RPMI8226 (cell line): ENCODE data around the gene NFIA.

Source experiments
- DNase-seq: peaks from one replicate; pipeline ENCODE4 v3.0.0-alpha.2; 2015

NFIA gene

DNA sequence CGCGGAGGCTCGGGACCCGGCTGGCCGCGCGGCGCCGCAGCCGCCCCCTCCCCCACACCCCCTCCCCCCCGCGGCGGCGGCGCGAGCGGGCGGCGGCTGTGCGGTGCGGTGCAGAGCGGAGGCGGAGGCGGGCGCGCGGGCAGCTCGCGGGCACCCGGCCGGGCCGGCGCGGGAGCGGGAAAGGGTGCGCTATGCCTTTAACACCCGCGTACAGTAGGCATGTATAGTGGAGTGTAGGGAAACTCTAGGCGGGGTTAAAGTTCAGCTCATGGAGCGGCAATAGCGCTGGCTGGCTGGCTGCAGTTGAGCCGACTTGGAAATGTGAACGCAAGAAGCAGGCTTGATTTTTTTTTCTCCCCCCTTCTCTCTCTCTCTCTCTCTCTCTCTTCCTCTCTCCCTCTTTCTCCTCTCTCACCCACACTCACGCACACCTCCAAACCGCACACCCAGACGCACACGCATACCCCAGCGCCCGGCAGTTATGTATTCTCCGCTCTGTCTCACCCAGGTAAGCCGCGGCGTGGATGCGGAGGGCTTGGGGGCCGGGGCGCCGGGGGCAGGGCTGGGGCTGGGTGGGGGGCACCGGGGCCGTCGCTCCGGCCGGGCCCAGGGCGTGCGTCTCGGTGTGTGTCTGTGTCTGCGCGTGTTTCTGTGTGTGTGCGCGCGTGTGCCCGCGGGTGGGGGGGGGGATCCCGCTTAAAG lies at the start of gene NFIA:
Gene NFIA, plus strand, starts transcription at position 251 of the 702 bp plus-strand sequence.
- DNase-seq = peak; percentile 77

DNA sequence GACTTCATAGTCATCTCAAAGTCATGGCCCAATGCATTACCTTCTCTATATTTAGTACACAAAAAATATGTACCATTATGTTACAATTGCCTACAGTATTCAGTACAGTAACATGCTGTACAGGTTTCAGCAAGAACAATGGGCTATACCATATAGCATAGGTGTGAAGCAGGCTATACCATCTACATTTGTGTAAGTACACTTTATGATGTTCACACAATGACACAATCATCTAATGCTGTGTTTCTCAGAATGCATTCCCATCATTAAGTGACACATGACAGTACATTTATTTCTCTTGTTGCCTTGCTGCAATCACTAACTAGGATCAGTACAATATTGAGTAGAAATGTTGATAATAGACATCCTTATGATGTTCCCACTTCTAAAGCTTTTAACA lies 46.5 kb upstream of the NFIA start:
- DNase-seq = no peak

DNA sequence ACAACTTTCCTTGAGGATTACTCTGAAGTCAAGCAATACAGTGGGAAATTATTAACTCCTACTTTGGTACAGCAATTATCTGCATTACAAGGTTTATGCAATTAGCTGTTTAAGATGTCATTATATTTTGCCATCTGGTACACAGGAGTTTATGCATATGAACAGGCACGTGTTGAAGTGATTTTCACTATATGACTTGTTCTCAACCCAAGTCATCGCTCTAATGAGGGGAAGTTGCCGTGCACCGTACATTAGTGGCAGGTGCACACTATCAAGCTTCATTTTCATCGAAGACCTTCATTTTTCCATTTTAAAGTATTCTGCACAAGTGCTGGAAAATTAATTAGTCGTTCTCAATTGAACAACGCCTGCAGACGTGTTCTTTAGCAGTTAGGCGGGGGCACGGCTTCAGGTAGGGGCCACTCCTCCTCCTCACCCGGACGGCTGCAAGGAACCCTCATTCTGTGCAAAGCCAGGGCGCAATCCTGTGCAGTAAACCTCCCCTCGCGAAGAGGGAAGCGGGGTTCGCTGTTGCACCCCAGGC lies 39.8 kb upstream of the NFIA start:
- DNase-seq = no peak

DNA sequence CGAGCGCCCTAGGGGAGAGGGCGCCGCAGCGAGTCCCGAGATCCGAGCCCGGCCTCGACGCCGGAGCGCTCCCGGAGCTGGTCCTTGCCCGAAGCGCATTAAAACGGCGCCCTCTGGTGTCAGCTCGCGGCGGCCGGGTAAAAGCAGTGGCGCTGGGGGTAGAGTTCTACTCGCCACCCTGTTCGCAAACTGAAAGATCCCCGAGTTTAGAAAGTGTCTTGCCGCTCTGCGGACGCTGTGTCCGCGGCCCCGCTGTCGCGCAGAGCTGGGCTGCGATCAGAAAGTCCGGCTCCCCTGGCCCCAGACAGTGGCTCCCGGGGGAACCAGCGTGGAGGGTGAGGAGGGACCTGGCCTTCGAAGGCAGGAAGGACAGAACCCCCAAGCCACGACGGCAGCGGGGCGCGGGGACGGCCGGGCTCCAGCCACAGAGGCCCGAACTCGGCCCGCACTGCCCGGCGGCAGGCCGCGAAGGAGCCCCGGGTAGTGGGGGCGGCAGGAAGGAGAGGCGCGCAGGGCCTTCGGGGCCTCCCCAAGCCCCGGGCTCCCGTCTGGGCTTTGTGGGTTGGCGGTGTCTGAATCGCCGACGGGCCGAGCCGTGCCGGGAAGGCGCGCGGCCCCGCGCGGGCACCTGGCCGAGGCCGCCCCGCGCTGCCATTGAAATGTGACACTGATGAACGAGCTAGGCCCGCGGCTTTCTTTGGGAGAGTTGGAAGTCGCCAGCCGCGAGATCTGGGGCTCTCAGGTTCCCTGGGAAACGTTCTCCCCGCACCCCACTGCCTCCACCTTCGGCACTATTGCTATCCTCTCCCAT lies 39.1 kb upstream of the NFIA start:
- DNase-seq = peak; percentile 88

DNA sequence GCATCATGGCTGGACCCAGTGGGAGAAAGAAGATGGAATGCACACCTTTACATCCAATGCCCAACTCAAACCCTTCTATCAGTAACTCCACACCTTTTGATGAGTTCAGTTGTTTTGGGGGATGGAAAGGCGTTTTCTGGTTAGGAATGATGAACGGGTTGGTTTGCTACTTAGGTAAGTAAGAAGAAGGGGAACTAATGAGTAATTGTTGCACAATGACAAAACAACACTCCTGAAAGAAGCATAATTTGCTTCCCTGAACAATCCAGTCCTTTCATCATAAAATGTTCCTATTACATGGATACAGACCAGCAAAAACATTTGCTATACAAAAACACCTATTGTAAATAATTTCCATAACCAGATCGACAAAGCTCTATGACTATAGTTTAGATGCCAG lies 35.9 kb upstream of the NFIA start:
- DNase-seq = no peak

DNA sequence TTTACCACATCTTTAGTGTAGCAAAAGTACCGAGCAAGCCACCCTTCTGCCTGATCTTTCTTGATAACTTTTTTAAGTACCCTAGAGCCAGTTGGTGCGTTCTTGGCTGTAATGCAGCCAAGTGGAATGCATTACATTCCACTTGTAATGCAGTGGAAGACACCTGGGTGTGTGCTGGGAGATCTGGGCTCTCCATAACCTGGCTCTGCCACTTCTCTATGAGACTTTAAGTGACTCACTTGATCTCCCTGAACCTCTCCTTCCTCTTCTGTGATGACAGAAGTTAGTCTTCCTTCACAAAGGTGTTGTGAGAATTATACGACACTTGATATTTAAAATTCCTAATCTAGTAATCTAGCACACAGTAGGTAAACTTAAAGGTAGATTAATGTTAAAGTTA lies 35.3 kb upstream of the NFIA start:
- no peak for DNase-seq

DNA sequence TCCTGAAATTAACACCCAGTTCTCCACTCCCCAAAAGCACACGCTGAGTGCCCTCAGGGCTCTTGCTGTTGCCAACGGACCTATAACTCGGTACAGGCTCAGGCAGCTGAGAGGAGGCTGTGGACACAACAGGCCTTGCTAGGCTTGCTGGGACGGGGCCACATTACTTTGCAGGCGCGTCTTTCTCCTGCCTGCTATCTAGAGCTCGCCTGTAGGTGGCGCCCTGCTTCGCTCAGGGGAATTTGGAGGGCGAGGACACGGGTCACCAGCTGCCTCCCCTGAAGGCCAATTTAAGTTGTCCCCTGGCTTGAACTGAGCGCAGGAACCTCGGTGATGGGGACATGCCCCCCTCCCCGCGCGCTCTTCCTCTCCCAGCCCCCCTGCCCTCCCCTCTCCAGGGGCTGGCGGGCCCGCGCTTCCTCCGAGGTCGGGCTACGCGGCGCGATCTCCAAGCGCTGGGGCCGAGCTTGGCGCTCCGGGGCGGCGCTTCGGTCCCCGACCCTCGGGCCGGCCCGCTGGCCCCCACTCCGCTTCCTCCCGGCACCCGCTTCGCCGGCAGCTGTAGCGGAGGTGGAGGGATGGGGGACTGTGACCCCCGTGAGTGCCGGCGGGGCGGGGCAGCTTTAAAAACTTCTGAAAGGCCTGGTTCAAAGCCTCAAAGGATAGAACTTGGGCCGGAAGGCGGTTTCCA lies 32.4 kb upstream of the NFIA start:
- DNase-seq = peak; percentile 92

DNA sequence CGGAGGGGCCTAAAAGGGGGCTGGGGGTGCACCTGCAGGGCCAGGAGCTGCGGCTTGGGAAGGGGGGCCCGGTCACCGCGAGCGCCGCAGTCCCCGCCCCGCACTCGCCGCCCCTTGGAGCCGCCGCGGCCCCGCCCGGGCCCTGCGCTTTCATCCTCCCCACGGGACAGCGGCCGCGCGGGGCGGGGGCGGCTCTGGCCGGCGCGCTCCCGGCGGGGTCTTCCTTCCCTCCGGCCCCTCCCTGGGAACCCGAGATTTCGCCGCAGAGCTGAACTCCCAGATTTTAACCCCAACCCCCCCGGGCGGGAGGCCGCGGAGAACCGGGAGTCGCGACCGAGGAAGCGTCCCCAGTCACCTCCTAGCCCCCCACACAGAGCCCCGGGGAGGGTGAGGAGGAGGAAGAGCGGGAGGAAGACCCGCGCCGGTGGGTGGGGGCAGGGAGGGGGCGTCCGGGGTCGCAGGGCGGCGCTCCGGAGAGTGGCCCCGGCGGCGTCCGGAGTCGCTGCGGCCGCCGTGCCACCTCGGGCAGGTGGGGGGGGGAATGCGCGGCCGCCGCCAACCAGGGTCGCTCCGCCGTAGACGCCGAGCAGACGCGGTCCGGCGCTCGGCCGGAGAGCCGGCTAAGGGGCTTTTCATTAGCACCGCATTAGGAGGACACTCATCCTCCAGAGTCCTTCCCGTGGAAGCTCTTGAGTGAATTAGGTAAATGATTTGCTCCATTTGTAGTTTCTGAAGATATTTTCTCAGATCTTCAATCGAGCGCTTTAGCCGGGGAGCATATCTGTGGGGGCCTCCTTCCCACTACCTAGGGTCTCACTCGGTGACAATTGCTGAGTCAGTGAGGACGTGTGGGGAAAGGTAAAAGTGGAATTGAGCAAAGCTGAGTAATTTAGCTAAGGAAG lies 31.6 kb upstream of the NFIA start:
- DNase-seq = no peak

DNA sequence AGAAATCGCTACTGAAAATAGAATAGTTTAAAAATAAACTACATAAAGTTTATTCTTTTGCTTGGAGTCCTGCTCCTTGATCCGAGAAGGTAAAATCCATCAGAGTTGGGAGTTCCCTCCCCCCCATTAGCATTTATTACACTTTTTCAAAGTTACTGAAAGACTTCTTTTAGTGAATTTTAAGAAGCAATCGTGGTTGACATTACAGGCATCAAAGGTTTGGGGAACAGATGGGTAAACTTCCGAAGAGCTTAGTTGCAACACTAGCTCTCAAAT lies 31.0 kb upstream of the NFIA start:
- DNase-seq = no peak

DNA sequence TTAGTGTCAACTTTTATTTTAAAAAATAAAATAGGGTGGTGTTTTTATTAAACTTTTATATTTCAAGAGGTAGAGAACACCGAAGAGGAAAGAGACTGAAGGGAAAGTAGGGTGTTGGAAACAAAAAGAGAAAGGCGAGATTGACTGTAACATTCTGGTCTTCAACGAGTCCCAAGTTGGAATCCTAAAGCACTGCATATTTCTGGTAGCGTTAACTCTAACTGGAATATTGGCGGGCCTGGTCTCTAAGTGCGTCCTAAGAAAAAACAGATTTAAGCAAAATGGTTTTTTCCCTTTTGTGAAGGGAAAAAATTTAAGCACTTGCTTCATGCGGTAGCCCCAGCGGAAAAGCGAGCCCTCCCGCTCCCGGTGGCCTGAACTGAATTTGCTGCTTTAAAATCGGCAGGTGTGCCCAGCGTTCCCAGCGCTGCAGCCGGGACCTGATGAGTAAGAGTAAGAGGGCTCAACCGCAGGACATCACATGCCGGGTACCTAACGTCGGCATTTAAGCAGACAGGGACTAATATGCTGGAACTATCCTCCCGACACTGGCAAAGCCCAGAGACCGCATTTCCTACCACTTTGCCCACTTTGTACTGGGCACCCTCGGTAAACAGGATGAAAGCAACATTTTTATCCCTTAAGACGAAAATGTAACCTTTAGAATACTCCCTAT lies 30.5 kb upstream of the NFIA start:
- DNase-seq = no peak

DNA sequence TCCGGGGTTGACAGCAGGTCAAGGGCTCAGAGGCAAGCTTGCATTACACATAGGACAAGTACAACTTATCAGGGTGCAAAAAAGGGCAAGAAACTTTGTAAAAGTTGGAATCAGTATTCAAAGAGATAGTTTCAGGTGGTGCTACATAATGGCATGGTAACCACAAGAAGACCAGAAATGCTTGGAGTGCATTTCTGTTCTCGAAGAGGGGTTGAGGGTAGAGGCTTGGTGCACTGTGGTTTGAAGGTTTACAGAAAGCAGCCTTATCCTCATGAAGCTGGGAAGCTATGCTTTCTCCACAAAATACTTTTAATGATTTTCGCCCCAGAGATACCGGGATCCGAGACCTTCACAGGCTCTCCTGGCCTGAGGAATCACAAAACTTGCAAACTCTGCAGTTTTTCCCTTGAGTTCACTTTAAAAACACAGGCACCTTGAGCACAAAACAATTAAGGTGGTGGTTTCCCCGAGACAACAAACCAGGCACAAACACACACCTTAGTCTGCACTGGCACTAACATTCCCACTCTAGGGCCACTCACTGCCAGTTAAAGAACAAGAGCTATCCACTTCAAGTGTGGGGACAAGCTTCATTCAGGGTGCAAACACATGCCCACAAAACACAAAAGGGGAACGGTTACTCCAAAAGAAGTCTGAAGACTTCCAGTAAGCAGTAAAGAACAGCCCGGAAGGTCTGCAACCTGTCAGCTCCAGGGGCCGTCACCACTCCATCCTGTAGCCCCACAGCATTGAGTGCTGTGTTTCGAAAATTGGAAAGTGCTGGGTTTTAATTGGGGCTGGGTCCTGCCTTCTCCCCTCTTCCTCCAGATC lies 29.8 kb upstream of the NFIA start:
- DNase-seq = peak; percentile 66

DNA sequence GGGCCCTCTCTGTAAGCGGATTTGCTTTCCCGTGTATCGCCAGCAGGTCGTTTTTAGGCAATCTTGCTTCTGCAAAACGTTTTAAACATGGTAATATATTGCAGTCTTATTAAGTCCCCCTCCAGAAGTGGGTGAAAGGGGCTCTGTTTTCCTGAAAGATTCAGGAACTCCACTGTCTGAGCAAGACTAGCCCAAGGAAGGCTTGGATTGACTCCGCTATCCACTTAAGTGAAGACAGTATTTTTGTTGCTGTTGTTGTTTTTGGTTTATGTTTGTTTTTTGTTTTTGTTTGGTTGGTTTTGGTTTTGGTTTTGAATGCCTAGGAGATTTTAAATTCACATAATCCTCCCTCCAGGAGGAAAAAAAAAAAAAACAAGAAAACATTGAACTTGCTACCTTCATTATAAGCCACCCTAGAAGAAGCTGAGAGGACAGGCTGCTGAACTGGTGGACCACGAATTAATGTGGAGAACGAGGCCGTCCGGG lies 29.1 kb upstream of the NFIA start:
- no peak for DNase-seq

DNA sequence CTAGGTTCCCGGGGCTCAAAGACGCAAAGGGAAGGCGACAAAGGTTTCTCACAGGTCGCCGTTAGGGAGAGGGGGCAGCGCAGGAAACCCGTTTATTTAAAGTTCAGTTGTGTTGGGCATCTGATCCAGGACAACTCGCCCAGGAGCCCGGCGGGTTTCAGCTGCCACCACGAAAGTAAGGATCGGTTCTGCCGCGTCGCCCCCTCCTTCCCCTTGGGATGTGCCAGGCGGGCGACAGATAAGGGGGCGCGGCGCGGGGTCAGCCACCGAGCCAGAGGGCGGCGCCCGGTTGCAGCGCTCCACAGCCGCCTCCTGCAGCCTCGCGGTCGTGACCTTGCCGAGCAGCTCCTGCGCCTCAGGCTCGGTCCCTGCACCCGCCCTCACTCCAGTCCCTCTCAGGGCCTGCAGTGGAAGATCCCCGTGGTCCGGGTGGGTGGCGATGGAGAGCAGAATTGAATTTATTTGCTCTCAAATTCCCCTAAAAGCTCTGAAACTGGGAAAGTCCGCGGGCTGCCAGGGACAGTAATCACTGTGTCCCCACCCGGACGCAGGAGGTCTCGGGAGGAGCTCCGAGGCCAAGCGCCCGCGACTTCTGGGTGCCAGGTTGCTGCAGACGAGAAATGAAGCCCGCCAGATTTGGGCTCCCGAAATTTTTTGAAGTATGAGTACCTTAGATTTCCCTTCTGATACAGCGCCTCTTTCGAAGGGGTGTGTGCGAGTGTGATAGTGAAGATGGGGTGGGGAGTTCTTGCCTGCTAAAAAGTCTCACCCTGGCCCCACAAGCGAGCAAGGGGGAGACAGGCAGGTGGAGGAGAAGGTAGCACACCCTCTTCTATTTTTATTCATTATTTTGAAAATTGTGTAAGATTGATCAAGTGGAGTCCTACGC lies 28.4 kb upstream of the NFIA start:
- DNase-seq = peak; percentile 73

DNA sequence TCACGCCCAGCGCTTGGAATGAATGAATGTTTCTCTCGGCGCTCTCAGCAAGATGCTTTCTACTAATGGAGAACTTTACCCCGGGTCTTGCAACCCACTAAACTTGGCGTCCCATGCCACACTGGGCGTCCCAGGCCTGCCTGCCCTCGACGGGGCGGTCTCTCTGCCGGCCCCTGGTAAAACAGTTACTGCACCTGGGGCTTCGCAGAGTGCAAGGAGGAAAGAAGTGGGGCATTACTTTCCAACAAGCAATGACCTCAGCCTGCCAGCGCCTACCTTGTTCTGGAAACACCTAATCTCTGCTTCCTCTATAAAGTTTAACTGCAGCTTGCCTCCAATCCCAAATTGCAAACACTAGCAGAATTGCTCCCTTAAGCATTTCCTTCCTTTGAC lies 27.8 kb upstream of the NFIA start:
- no peak for DNase-seq

DNA sequence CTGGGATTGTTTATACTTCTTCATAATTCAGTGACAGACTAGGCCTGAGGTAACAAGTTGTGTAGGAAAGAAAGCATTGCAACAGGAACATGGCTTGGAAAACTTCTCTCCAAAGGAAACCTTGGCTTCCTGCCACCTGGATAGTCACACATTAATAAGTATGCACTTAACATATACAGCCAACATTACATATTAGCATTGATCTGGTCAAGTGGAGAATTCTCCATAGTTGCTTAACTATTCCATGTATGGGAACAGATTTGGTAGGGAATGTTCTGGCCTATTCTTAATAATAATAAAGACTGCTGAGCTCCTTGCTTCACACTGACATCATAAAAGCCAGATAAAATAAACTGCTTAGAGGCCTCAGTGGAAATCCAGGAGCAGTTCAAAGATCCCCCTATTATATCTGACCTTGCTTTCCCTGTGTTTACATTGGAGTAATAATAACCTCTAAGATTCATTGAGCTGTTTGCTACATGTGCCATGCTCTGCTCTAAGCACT lies 27.2 kb upstream of the NFIA start:
- DNase-seq = no peak

DNA sequence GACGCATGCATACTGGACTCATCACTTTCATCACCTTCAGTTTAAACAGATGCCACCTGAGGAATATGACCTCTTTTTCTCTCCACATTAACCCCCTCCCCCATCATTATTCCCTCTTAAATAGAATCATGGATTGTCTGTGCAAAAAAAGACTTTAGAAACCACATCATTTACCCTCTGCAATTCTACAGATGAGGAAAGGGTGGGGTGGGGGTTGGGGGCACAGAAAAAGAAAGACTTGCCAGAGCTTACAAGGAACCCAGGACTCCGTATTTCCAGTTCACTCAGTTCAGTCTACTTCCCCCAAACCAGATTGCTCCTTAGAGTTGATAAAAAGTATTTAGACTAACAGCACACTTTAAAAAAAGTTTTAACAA lies 26.2 kb upstream of the NFIA start:
- no peak for DNase-seq

DNA sequence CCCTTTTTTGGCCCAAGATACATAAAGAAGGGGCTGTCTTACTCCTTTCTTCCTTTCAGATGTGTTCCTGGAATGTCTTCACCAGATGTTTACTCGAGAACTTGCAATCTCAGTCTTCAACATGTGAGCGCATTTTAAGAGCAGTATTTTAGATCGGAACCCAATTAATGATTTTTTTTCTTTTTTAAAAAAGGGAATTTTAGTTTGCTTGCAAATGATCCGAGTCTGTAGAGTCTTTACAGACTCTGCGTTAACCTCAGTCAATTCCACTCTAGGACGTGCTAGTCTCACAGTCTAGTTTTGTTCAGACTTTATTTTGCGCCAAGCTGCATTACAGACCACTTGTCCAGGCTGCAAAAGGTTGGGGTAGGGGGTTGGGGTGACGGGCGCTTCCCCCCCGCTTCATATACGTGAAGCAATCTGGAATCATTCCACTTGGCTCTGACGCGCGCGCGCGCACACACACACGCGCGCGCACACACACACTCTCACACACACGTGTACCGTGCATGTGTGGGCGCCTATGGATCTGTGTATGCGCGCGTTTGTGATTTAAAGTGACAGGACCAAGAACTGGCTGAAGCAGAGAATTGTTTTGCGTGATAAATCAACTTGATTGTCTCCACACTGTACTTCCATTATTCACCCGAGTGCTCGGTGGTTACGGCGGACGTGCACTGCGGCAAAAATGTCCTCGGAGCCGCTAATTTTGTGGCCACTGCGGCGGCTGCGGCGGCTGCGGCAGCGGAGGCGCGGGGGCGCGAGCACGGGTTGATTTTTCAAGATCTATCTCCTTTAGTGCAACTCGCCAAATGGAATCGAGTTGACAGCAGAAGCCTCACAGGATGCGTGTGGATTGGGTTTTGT lies 25.6 kb upstream of the NFIA start:
- DNase-seq = peak; percentile 81

DNA sequence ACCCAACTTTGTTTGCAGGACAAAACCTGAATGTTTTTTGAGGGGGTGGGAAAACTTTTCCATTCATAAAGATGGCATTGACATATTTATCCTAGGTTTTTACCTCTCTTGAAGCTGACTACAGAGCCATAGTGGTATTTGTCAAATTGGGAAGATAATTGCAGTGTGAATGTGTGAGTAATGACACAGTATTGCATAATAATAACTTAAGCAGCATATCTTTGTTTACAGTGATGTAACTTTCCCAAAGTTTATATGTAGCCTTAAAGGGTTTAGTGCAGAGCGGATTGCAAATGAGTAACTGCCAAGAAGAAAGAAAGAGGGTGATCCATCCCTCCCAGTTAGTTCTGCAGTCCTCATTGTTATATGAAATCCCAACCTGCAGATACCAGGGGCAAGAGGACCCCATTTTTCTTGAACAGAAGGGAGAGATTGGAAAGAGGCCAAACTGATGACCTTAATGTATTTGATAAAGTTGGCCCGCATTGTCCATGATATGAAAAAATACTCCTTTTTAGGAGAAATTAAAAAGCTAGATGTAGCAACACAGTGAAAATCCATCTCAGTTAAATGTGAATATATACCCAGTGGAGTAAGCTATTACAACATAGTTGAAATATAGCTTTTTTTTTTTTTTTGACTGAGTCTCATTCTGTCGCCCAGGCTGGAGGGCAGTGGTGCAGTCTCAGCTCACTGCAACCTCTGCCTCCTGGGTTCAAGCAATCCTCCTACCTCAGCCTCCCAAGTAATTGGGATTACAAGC lies 23.7 kb upstream of the NFIA start:
- no peak for DNase-seq
